Epithelial cell of esophagus (primary cell): Measurements from ENCODE around the gene ROBO1.
A peak's percentile ranks its signal among the peaks of the same experiment; 100 is the strongest.

Source experiments
- DNase-seq: peaks from one replicate; pipeline ENCODE4 v3.0.0; 2010; ENCODE audit warnings: low read depth
- H3K4me3 ChIP-seq: 2 replicates; pipeline ENCODE4 v1.5.1; 2011; ENCODE audit warnings: mild to moderate bottlenecking, low read length, control low read depth
- TF ChIP-seq, protein P1 (sequence below): IDR thresholded peaks from 2 replicates; pipeline ENCODE4 v1.5.1; 2011; ENCODE audit warnings: low read depth, mild to moderate bottlenecking, low read length, control low read depth, inconsistent platforms; ENCODE audit not compliant: insufficient read depth; ENCODE audit errors: missing control alignments

ROBO1 gene

DNA sequence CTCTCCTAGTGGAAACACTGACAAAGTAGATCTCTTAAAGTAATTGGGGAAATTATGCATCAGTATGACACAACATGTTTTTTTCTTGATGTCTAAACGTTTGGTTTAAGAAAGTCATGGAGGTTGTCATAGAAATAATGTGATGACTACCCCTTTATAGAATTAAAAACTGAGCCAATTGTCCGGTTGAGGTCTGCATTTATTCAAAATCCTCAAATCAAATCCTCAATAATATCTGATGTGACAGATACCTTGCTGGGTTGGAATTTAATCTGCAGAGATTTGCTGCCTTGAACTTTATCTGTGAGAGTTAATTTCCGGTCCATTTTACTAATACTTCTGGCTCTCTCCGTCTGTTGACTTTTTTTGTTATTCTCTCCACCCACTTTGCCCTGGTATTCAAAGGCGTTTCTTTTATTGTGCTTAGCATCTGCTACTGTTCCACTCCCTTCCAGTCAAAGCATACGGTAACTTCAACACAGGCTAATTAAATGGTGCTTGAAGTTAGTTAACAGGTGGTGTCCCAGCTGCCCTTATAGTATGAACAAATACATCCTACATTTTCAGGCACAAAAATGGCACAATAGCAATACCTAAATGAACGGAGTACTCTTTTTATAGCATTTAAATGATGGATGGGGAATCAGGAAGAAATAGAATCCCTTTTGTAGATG lies 628.3 kb downstream of the ROBO1 start:
- no peak for DNase-seq
- TF ChIP-seq, protein P1, sequence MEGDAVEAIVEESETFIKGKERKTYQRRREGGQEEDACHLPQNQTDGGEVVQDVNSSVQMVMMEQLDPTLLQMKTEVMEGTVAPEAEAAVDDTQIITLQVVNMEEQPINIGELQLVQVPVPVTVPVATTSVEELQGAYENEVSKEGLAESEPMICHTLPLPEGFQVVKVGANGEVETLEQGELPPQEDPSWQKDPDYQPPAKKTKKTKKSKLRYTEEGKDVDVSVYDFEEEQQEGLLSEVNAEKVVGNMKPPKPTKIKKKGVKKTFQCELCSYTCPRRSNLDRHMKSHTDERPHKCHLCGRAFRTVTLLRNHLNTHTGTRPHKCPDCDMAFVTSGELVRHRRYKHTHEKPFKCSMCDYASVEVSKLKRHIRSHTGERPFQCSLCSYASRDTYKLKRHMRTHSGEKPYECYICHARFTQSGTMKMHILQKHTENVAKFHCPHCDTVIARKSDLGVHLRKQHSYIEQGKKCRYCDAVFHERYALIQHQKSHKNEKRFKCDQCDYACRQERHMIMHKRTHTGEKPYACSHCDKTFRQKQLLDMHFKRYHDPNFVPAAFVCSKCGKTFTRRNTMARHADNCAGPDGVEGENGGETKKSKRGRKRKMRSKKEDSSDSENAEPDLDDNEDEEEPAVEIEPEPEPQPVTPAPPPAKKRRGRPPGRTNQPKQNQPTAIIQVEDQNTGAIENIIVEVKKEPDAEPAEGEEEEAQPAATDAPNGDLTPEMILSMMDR = no peak
- H3K4me3 ChIP-seq = no peak overlapping the region

DNA sequence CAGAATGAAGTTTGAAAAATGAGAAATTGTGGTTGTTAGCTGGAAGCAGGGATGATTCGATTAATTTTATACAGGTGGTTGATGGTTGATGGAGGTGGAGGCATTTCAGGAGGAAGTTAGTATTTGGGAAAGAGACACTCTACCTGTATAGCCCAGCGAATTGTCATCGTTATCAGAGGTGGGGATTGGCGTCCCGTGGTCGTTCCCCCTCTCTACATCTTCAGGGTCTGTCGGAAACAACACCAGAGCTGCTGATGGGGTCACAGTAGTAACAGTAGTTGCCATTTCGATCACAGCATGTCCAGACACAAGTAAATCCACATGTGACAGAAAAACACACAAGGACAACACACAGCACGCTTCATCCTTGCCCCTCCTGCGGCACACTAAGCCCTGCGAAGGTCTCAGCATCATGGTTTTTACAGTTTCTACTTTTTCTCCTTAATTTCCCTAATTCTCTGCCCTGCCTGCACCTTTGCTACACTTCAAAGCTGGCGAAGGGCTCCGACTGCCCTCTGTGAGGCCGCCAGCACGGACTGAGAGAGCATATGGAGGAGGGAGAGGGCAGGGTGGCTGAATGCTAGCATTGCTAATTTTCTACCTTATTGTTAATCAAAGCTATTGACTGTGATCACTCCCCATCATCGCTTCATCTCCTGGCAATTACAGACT lies 642.3 kb downstream of the ROBO1 start:
- no peak overlapping the region for H3K4me3 ChIP-seq
- TF ChIP-seq, protein P1 = no peak
- no peak for DNase-seq

DNA sequence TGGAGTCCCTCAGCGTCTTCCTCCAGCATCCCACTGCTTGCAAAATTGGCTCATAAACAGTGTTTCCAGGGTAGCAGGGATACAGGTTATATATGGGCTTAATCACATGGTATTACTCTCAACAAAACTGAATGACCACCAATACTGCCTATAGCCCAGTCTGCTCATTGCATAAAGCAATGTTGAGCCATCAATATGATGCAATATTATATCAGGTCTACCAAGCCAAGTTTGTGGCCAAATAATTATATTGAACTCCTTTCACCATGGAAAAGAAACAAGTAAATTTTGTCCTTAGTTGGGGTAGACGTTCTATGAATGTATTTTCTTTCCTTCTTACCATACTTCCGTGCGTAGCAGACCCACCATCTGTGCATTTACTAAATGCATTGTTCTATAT lies 652.3 kb downstream of the ROBO1 start:
- H3K4me3 ChIP-seq = no peak overlapping the region
- TF ChIP-seq, protein P1 = no peak
- DNase-seq = no peak

DNA sequence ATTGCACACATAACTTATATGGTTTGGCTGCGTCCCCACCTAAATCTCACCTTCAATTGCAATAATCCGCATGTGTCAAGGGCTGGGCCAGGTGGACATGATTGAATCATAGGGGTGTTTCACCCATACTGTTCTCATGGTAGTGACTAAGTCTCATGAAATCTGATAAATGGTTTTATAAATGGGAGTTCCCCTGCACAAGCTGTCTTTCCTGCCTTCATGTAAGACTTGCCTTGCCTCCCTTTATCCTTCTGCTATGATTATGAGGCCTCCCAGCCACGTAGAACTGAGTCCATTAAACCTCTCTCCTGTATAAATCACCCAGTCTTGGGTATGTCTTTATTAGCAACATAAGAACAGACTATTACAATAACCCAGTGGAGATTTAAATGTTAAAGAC lies 653.9 kb downstream of the ROBO1 start:
- TF ChIP-seq, protein P1 = no peak
- DNase-seq = peak; percentile 83
- no peak overlapping the region for H3K4me3 ChIP-seq

DNA sequence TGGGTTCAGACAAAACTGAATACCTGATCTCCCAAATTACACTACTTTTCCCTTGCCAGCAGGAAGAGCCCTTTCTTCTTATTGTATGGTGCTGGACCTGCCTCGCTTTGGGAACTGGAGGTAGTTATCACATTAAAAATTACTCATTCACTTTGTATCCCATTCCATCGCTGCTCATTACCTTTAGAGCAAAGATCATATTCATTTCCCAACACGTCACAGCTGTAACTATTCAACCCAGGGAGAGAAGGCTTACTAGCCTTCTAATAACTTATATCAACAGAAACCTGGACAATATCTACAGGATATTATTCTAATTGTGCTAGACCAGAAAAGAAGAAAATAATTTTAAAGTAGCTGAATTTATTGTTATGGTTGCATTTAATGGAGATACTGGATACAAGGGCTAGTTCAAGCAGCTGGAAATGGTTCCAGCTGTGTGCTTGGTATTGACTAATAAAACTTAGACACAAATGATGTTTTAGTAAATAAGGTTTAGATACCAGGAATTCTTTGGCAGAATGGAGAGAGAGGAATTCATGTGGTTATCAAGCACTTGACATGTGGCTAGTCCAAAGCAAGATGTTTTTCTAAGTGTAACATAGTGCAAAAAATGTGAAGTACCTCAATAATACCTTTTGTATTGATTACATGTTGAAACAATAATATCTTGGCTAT lies 656.3 kb downstream of the ROBO1 start:
- no peak for DNase-seq
- TF ChIP-seq, protein P1 = no peak
- no peak overlapping the region for H3K4me3 ChIP-seq

DNA sequence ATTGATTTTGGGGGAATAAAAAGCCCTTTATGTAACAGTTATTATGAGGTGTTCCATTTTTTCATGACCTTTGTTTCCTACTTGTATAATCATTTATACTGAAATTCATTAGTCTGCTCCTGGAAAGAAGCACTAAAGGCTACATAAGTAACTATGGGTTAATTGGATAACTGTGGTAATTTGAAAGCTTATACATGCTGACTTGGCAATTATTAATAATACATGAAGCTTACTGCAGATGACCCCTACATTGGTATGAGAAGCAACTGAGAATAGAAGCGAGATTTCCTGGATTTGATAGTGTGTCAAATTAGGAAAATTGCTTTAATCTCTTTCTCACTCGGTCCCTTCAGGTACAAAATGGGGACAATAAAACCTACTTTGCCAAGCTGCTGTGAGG lies 658.0 kb downstream of the ROBO1 start:
- TF ChIP-seq, protein P1 = no peak
- no peak overlapping the region for H3K4me3 ChIP-seq
- DNase-seq = no peak
